ENCODE measurements around the gene SMAD1. TPM values are rescaled to one million over a fixed set of nuclear protein-coding genes. Genes with fewer than 3 reads are reported as not detected.
"Not testable (repeated sequence)": the region's sequence is repeated elsewhere in the genome, so short reads cannot be mapped to it uniquely, and the experiment has no call there.

SMAD1 gene
- polyA plus RNA-seq, 1 experiment: 64.7 TPM

DNA sequence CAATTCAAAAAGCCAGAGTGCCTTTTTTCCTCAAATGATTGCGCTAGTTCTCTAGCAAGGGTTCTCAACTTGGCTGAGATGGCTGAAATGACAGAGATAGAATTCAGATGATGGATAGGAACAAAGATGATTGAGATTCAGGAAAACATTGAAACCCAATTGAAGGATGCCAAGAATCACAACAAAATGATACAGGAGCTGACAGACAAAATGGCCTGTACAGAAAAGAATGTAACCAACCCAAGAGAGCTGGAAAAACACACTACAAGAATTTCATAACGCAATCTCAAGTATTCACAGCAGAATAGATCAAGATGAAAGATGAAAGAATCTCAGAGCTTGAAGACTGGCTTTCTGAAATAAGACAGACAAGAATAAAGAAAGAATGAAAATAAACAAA, 85.9 kb downstream of the SMAD1 start:
- TF ChIP-seq, protein P1, sequence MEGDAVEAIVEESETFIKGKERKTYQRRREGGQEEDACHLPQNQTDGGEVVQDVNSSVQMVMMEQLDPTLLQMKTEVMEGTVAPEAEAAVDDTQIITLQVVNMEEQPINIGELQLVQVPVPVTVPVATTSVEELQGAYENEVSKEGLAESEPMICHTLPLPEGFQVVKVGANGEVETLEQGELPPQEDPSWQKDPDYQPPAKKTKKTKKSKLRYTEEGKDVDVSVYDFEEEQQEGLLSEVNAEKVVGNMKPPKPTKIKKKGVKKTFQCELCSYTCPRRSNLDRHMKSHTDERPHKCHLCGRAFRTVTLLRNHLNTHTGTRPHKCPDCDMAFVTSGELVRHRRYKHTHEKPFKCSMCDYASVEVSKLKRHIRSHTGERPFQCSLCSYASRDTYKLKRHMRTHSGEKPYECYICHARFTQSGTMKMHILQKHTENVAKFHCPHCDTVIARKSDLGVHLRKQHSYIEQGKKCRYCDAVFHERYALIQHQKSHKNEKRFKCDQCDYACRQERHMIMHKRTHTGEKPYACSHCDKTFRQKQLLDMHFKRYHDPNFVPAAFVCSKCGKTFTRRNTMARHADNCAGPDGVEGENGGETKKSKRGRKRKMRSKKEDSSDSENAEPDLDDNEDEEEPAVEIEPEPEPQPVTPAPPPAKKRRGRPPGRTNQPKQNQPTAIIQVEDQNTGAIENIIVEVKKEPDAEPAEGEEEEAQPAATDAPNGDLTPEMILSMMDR (IDR thresholded peaks at IDR 0.05; ENCODE audit: low read depth, low read length): no peak
- ChIA-PET POLR2A (no interaction called here), CTCF (interaction anchor here (0.9 to 1.0 kb wide), 3 partner anchors 10 to 334 kb away, joined by 3 to 4 read pairs (median 3); no protein-coding TSS in a partner anchor)
- Histone ChIP-seq H3K27me3 (ENCODE audit: control insufficient read depth, insufficient read depth, low read length) (no peaks in the 10 kb centered on the region), H3K9me3 (ENCODE audit: control insufficient read depth, insufficient read depth, low read length) (peaks cover 3% of the 10 kb centered on the region; the same call in 1 of the 2 replicates), H3K27ac (ENCODE audit: low read depth, low read length) (no peak overlapping the region), H3K4me3 (ENCODE audit: low read depth, low read length) (no peak overlapping the region)
- DNase-seq (ENCODE audit: low read depth, low spot score): no peak

DNA sequence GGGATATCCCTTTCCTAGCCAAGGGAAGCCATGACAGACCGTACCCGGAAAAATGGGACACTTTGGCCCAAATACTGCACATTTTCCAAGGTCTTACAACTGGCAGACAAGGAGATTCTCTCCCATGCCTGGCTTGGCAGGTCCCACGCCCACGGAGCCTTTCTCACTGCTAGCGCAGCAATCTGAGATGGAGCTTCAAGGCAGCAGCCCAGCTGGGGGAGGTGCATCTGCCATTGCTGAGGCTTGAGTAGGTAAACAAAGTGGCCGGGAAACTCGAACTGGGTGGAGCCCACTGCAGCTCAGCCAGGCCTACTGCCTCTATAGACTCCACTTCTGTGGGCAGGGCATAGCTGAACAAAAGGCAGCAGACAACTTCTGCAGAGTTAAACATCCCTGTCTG, 92.9 kb downstream of the SMAD1 start:
- CTCF ChIA-PET; H3K27ac ChIP-seq (ENCODE audit: low read depth, low read length); DNase-seq (ENCODE audit: low read depth, low spot score); H3K9me3 ChIP-seq (ENCODE audit: control insufficient read depth, insufficient read depth, low read length); H3K4me3 ChIP-seq (ENCODE audit: low read depth, low read length); H3K27me3 ChIP-seq (ENCODE audit: control insufficient read depth, insufficient read depth, low read length); POLR2A ChIA-PET: not testable (repeated sequence)

DNA sequence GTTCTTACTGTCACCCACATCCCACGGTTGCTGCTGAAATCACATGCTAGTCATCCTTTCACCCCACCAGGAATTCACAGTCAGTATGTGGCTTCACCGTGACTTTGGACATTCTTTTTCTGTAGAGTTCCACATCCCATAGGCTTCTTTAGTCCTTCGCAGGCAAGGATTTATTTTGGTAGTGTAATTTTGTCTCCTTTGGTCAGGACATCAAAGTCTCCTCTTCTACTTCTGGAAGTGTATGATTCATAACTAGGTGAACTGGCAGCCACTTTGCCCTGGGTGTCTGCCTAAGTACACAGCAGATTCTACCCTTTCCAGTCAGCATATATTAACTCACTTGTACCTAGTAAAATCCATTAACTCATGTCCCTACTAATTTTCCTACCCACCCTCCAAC, 99.3 kb downstream of the SMAD1 start:
- no peak overlapping the region for H3K4me3 ChIP-seq (ENCODE audit: low read depth, low read length)
- DNase-seq (ENCODE audit: low read depth, low spot score): no peak
- POLR2A ChIA-PET: no interaction called here
- TF ChIP-seq, protein P1 (IDR thresholded peaks at IDR 0.05; ENCODE audit: low read depth, low read length): no peak
- peaks cover 2% of the 10 kb centered on the region for H3K27me3 ChIP-seq (ENCODE audit: control insufficient read depth, insufficient read depth, low read length)
- no peaks in the 10 kb centered on the region for H3K9me3 ChIP-seq (ENCODE audit: control insufficient read depth, insufficient read depth, low read length)
- no peak overlapping the region for H3K27ac ChIP-seq (ENCODE audit: low read depth, low read length)
- CTCF ChIA-PET: no interaction called here

- peaks cover 8% of the 10 kb centered on the region for H3K27me3 ChIP-seq (ENCODE audit: control insufficient read depth, insufficient read depth, low read length)
- ChIA-PET CTCF (interaction anchor here (0.6 kb wide), 1 partner anchor 408 kb away, joined by 5 read pairs; no protein-coding TSS in a partner anchor), POLR2A (no interaction called here)
- TF ChIP-seq, protein P1 (IDR thresholded peaks at IDR 0.05; ENCODE audit: low read depth, low read length): no peak
- no peaks in the 10 kb centered on the region for H3K9me3 ChIP-seq (ENCODE audit: control insufficient read depth, insufficient read depth, low read length)
- DNase-seq (ENCODE audit: low read depth, low spot score): no peak
- H3K27ac ChIP-seq (ENCODE audit: low read depth, low read length): no peak overlapping the region
- no peak overlapping the region for H3K4me3 ChIP-seq (ENCODE audit: low read depth, low read length)
Measured at GRCh38 chr4:145583191-145584055, 101.8 kb downstream of the SMAD1 start.

DNA sequence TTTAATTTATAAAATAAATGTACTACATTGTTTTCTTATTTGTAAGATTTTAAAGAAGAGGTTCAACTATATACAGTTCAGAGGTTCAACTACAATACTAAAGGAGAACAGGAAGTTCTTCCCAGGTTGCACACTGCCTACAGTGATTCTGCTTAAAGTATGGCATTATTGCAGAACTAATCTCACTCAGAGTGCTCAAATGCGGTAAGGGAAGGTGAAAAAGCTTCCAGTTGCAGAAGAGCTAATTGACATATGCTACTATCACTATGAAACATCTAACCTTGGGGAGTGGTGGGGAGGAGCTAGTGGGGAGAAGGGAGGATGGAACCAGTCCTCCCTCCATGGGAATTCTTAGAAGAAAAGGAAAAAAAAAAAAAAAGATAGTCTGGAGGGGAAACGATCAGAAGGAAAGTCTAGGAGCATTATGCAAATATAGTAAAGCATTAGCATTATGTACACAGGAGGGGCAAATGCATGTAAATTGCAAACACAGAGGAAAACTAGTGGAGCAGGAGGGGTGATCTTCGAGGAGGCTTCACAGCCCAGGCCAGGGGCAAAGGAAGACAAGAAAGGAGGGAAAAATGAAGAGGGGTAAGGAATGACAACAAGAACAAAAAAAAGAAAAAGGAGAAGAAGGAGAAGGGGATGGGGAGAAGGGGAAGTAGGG, 105.6 kb downstream of the SMAD1 start:
- CTCF ChIA-PET: interaction anchor here (2.7 kb wide), 1 partner anchor 22 kb away, joined by 8 read pairs; no protein-coding TSS in a partner anchor
- TF ChIP-seq, protein P1 (IDR thresholded peaks at IDR 0.05; ENCODE audit: low read depth, low read length): no peak
- Histone ChIP-seq H3K9me3 (ENCODE audit: control insufficient read depth, insufficient read depth, low read length) (no peaks in the 10 kb centered on the region), H3K27me3 (ENCODE audit: control insufficient read depth, insufficient read depth, low read length) (peaks cover 14% of the 10 kb centered on the region), H3K27ac (ENCODE audit: low read depth, low read length) (no peak overlapping the region), H3K4me3 (ENCODE audit: low read depth, low read length) (no peak overlapping the region)
- POLR2A ChIA-PET: no interaction called here
- no peak for DNase-seq (ENCODE audit: low read depth, low spot score)

DNA sequence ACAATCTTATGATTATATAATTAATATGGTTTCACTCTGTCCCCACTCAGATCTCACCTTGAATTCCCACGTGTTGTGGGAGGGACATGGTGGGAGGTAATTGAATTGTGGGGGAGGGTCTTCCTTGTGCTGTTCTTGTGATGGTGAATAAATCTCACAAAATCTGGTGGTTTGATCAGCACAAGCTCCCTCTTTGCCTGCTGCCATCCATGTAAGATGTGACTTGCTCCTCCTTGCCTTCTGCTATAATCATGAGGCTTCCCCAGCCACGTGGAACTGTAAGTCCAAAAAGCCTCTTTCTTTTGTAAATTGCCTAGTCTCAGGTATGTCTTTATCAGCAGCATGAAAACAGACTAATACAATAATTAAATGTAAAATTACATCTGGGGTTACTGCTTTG, 107.7 kb downstream of the SMAD1 start:
- H3K4me3 ChIP-seq (ENCODE audit: low read depth, low read length); H3K9me3 ChIP-seq (ENCODE audit: control insufficient read depth, insufficient read depth, low read length); POLR2A ChIA-PET; CTCF ChIA-PET; DNase-seq (ENCODE audit: low read depth, low spot score); H3K27ac ChIP-seq (ENCODE audit: low read depth, low read length): not testable (repeated sequence)
- peaks cover 14% of the 10 kb centered on the region for H3K27me3 ChIP-seq (ENCODE audit: control insufficient read depth, insufficient read depth, low read length)

All from AG04450 (cell line).